ENCODE data around the gene COL5A2. TPM values are rescaled to one million over a fixed set of nuclear protein-coding genes. Genes with fewer than 3 reads are reported as not detected.

The COL5A2 gene
- total RNA-seq, 1 donor from 2014 or later, result 23.7 TPM

DNA sequence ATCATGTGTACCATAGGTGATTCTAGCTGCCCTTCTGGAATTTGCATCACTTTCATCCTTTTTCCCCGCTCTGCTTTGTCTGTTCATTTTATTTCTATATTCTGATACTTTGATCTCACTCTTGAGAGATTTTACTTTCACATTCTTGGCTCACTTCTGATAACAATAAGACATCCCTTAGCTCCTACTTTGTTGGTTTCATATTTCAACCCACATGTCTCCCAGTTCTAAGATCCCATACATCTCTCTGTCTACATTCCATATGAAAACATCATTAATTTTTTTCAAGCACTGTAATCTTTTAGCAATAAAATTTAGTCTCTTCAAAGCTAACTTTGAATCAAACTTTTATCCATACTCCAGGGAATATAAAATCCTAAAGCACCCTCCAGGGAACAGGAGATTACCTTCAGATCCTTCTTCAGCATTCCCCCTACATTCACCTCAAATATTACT lies 129.8 kb downstream of the COL5A2 start:
- Mint-ChIP-seq H3K4me3 (ENCODE audit: unreplicated experiment) (no peak overlapping the region), H3K27me3 (ENCODE audit: unreplicated experiment) (peaks cover 3% of the 10 kb centered on the region), H3K4me1 (ENCODE audit: low read depth, unreplicated experiment) (no peaks in the 10 kb centered on the region), H3K9me3 (ENCODE audit: unreplicated experiment) (no peaks in the 10 kb centered on the region), H3K36me3 (ENCODE audit: unreplicated experiment) (no peaks in the 10 kb centered on the region), H3K27ac (ENCODE audit: unreplicated experiment) (no peak overlapping the region)
- no peak for DNase-seq
- TF ChIP-seq, protein P1, sequence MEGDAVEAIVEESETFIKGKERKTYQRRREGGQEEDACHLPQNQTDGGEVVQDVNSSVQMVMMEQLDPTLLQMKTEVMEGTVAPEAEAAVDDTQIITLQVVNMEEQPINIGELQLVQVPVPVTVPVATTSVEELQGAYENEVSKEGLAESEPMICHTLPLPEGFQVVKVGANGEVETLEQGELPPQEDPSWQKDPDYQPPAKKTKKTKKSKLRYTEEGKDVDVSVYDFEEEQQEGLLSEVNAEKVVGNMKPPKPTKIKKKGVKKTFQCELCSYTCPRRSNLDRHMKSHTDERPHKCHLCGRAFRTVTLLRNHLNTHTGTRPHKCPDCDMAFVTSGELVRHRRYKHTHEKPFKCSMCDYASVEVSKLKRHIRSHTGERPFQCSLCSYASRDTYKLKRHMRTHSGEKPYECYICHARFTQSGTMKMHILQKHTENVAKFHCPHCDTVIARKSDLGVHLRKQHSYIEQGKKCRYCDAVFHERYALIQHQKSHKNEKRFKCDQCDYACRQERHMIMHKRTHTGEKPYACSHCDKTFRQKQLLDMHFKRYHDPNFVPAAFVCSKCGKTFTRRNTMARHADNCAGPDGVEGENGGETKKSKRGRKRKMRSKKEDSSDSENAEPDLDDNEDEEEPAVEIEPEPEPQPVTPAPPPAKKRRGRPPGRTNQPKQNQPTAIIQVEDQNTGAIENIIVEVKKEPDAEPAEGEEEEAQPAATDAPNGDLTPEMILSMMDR (IDR thresholded peaks at IDR 0.05; ENCODE audit: partially characterized antibody, unreplicated experiment), result no peak

- H3K4me1 Mint-ChIP-seq (ENCODE audit: low read depth, unreplicated experiment), result no peaks in the 10 kb centered on the region
- H3K4me3 Mint-ChIP-seq (ENCODE audit: unreplicated experiment), result no peak overlapping the region
- DNase-seq, result no peak
- H3K27me3 Mint-ChIP-seq (ENCODE audit: unreplicated experiment), result peaks cover 3% of the 10 kb centered on the region
- H3K9me3 Mint-ChIP-seq (ENCODE audit: unreplicated experiment), result no peaks in the 10 kb centered on the region
- TF ChIP-seq, protein P1 (IDR thresholded peaks at IDR 0.05; ENCODE audit: partially characterized antibody, unreplicated experiment), result no peak
- no peaks in the 10 kb centered on the region for H3K36me3 Mint-ChIP-seq (ENCODE audit: unreplicated experiment)
- H3K27ac Mint-ChIP-seq (ENCODE audit: unreplicated experiment), result no peak overlapping the region
Observed at GRCh38 chr2:189048189-189048588, 131.4 kb downstream of the COL5A2 start.

GRCh38 chr2:189047171-189047888 lies 132.2 kb downstream of the COL5A2 start:
- no peak overlapping the region for H3K27ac Mint-ChIP-seq (ENCODE audit: unreplicated experiment)
- no peak overlapping the region for H3K4me3 Mint-ChIP-seq (ENCODE audit: unreplicated experiment)
- no peaks in the 10 kb centered on the region for H3K9me3 Mint-ChIP-seq (ENCODE audit: unreplicated experiment)
- no peaks in the 10 kb centered on the region for H3K4me1 Mint-ChIP-seq (ENCODE audit: low read depth, unreplicated experiment)
- TF ChIP-seq, protein P1 (IDR thresholded peaks at IDR 0.05; ENCODE audit: partially characterized antibody, unreplicated experiment), result no peak
- no peak for DNase-seq
- peaks cover 3% of the 10 kb centered on the region for H3K27me3 Mint-ChIP-seq (ENCODE audit: unreplicated experiment)
- H3K36me3 Mint-ChIP-seq (ENCODE audit: unreplicated experiment), result no peaks in the 10 kb centered on the region

DNA sequence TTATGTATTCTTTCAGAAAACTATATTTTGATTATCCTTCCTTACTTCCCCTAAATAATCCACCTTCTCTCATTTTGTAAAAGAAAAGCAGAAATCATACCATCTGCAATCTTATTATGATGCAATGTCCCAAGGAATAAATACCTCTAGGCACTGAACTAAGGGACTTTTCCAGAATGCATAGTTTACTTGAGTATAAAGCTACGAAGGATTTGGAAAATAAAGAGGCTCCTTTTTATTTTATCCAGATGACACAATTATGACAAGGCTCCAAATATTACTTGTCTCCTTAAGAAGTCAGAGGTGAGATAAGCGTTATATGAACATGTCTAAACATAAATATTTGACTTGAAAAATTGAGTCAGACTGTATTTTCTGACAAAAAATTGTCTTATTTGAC lies 133.2 kb downstream of the COL5A2 start:
- H3K27ac Mint-ChIP-seq (ENCODE audit: unreplicated experiment), result no peak overlapping the region
- H3K27me3 Mint-ChIP-seq (ENCODE audit: unreplicated experiment), result peaks cover 3% of the 10 kb centered on the region
- H3K4me1 Mint-ChIP-seq (ENCODE audit: low read depth, unreplicated experiment), result no peaks in the 10 kb centered on the region
- H3K36me3 Mint-ChIP-seq (ENCODE audit: unreplicated experiment), result no peaks in the 10 kb centered on the region
- no peak overlapping the region for H3K4me3 Mint-ChIP-seq (ENCODE audit: unreplicated experiment)
- TF ChIP-seq, protein P1 (IDR thresholded peaks at IDR 0.05; ENCODE audit: partially characterized antibody, unreplicated experiment), result no peak
- no peaks in the 10 kb centered on the region for H3K9me3 Mint-ChIP-seq (ENCODE audit: unreplicated experiment)
- DNase-seq, result no peak

GRCh38 chr2:189045836-189046235 lies 133.7 kb downstream of the COL5A2 start:
- H3K27ac Mint-ChIP-seq (ENCODE audit: unreplicated experiment), result no peak overlapping the region
- no peaks in the 10 kb centered on the region for H3K4me1 Mint-ChIP-seq (ENCODE audit: low read depth, unreplicated experiment)
- H3K9me3 Mint-ChIP-seq (ENCODE audit: unreplicated experiment), result no peaks in the 10 kb centered on the region
- H3K27me3 Mint-ChIP-seq (ENCODE audit: unreplicated experiment), result peaks cover 3% of the 10 kb centered on the region
- DNase-seq, result no peak
- H3K36me3 Mint-ChIP-seq (ENCODE audit: unreplicated experiment), result no peaks in the 10 kb centered on the region
- TF ChIP-seq, protein P1 (IDR thresholded peaks at IDR 0.05; ENCODE audit: partially characterized antibody, unreplicated experiment), result no peak
- H3K4me3 Mint-ChIP-seq (ENCODE audit: unreplicated experiment), result no peak overlapping the region
